ENCODE results near the gene PBX1.

The PBX1 gene

DNA sequence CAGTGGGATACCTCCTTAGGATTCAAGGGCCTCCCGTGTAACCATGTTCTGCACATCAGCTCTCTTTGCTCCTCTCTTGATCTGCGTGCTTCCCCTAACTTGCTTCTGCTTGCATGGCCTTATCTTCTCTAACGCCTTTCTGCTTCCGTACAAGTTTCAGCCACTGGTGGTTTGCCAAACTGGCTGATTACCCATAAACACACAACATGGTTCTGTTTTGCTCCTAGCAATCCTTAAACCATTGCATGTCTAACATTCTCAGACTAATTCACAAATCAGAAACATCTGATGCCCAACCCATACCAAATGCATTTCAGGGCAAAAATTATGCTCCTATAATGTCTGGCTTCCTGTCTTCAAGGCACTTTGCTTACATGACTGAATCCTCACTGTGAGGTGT, 166.4 kb downstream of the PBX1 start:
- DNase-seq, result no peak
- H4K20me1 ChIP-seq (ENCODE audit: insufficient read depth, low read length), result no peaks in the 10 kb centered on the region
- no peak overlapping the region for H3K4me2 ChIP-seq (ENCODE audit: insufficient read depth, low read length)
- no peak overlapping the region for H3K9ac ChIP-seq (ENCODE audit: low read depth, low read length)
- TF ChIP-seq, protein P1, sequence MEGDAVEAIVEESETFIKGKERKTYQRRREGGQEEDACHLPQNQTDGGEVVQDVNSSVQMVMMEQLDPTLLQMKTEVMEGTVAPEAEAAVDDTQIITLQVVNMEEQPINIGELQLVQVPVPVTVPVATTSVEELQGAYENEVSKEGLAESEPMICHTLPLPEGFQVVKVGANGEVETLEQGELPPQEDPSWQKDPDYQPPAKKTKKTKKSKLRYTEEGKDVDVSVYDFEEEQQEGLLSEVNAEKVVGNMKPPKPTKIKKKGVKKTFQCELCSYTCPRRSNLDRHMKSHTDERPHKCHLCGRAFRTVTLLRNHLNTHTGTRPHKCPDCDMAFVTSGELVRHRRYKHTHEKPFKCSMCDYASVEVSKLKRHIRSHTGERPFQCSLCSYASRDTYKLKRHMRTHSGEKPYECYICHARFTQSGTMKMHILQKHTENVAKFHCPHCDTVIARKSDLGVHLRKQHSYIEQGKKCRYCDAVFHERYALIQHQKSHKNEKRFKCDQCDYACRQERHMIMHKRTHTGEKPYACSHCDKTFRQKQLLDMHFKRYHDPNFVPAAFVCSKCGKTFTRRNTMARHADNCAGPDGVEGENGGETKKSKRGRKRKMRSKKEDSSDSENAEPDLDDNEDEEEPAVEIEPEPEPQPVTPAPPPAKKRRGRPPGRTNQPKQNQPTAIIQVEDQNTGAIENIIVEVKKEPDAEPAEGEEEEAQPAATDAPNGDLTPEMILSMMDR (IDR thresholded peaks at IDR 0.05; ENCODE audit: borderline replicate concordance, extremely low read depth, low read length, poor library complexity, severe bottlenecking), result no peak
- no peak for TF ChIP-seq EZH2 (IDR thresholded peaks at IDR 0.05; ENCODE audit: borderline replicate concordance, low read depth, low read length, severe bottlenecking)
- H3K4me3 ChIP-seq (ENCODE audit: low read depth in 1 of 2, low read length in 2 of 2), result no peak overlapping the region
- no peaks in the 10 kb centered on the region for H3K9me3 ChIP-seq (ENCODE audit: insufficient read depth, low read length, severe bottlenecking)
- H3K27me3 ChIP-seq (ENCODE audit: insufficient read depth, low read length, poor library complexity), result peaks cover 2% of the 10 kb centered on the region
- H3K79me2 ChIP-seq (ENCODE audit: insufficient read depth, low read length), result no peaks in the 10 kb centered on the region
- no peak for ATAC-seq (ENCODE audit: insufficient read depth, low read depth)
- no peak overlapping the region for H2AFZ ChIP-seq (ENCODE audit: low read depth, low read length)
- H3K36me3 ChIP-seq (ENCODE audit: insufficient read depth, low read length), result no peaks in the 10 kb centered on the region
- no peaks in the 10 kb centered on the region for H3K4me1 ChIP-seq (ENCODE audit: insufficient read depth, low read length)
- H3K27ac ChIP-seq (ENCODE audit: low read length), result no peak overlapping the region

DNA sequence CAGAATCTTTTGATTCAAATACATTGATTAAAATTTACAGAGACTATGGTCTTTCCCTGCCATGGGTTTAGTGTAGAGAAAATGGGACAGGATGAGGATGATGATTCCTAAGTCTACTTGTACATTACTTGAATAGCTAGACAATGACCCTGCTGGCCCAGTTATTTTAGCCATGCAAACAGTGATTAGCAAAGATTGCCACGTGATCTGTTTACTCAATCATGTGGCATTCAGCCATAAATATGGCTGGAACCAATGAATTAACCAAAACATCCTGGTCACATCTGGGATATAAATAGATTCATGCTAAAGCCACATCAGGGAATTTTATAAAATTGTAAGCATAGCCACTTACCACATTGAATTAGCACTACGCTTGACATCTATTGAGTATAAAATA, 167.3 kb downstream of the PBX1 start:
- no peaks in the 10 kb centered on the region for H4K20me1 ChIP-seq (ENCODE audit: insufficient read depth, low read length)
- H3K27me3 ChIP-seq (ENCODE audit: insufficient read depth, low read length, poor library complexity), result no peaks in the 10 kb centered on the region
- H2AFZ ChIP-seq (ENCODE audit: low read depth, low read length), result no peak overlapping the region
- no peak for DNase-seq
- TF ChIP-seq, protein P1 (IDR thresholded peaks at IDR 0.05; ENCODE audit: borderline replicate concordance, extremely low read depth, low read length, poor library complexity, severe bottlenecking), result no peak
- no peak for ATAC-seq (ENCODE audit: insufficient read depth, low read depth)
- no peaks in the 10 kb centered on the region for H3K4me1 ChIP-seq (ENCODE audit: insufficient read depth, low read length)
- no peaks in the 10 kb centered on the region for H3K79me2 ChIP-seq (ENCODE audit: insufficient read depth, low read length)
- no peaks in the 10 kb centered on the region for H3K36me3 ChIP-seq (ENCODE audit: insufficient read depth, low read length)
- H3K4me2 ChIP-seq (ENCODE audit: insufficient read depth, low read length), result no peak overlapping the region
- no peak overlapping the region for H3K9ac ChIP-seq (ENCODE audit: low read depth, low read length)
- H3K9me3 ChIP-seq (ENCODE audit: insufficient read depth, low read length, severe bottlenecking), result no peaks in the 10 kb centered on the region
- no peak overlapping the region for H3K27ac ChIP-seq (ENCODE audit: low read length)
- no peak overlapping the region for H3K4me3 ChIP-seq (ENCODE audit: low read depth in 1 of 2, low read length in 2 of 2)

DNA sequence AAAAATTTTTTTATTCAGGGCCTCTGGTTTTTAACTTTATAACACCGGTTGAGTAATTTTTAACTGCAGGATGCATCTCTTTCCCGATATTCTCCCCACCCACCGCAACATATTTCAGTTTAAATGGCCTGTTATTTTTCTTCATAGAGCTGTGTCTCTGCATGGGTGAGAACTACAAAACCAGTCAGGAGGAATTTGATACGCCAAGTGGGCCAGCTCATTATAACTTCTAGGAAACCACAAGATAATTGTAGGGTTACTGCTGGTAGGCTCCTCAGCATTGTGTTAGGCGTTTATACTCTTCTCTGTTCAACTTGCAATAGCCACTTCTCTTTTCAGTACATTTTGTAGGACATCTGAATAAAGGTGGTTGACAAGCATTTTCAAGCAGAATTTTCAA, 169.7 kb downstream of the PBX1 start:
- H3K9ac ChIP-seq (ENCODE audit: low read depth, low read length), result no peak overlapping the region
- H3K4me2 ChIP-seq (ENCODE audit: insufficient read depth, low read length), result no peak overlapping the region
- ATAC-seq (ENCODE audit: insufficient read depth, low read depth), result no peak
- no peaks in the 10 kb centered on the region for H3K4me1 ChIP-seq (ENCODE audit: insufficient read depth, low read length)
- TF ChIP-seq, protein P1 (IDR thresholded peaks at IDR 0.05; ENCODE audit: borderline replicate concordance, extremely low read depth, low read length, poor library complexity, severe bottlenecking), result no peak
- no peak for TF ChIP-seq EZH2 (IDR thresholded peaks at IDR 0.05; ENCODE audit: borderline replicate concordance, low read depth, low read length, severe bottlenecking)
- no peaks in the 10 kb centered on the region for H3K79me2 ChIP-seq (ENCODE audit: insufficient read depth, low read length)
- H3K4me3 ChIP-seq (ENCODE audit: low read depth in 1 of 2, low read length in 2 of 2), result no peak overlapping the region
- no peak for DNase-seq
- no peaks in the 10 kb centered on the region for H3K36me3 ChIP-seq (ENCODE audit: insufficient read depth, low read length)
- H3K27ac ChIP-seq (ENCODE audit: low read length), result no peak overlapping the region
- no peaks in the 10 kb centered on the region for H3K9me3 ChIP-seq (ENCODE audit: insufficient read depth, low read length, severe bottlenecking)
- no peaks in the 10 kb centered on the region for H3K27me3 ChIP-seq (ENCODE audit: insufficient read depth, low read length, poor library complexity)
- no peaks in the 10 kb centered on the region for H4K20me1 ChIP-seq (ENCODE audit: insufficient read depth, low read length)
- no peak overlapping the region for H2AFZ ChIP-seq (ENCODE audit: low read depth, low read length)

Data from DND-41 (cell line).